Central memory CD8-positive, alpha-beta T cell (primary cell): Measurements from ENCODE around the gene HTT.

Source experiments
- ATAC-seq: fragments of 150-1000 bp; cut with Tn5 transposase; replicated peaks from 2 replicates; pipeline ENCODE4 v1.10.0; 2022; ENCODE audit warnings: mild to moderate bottlenecking, moderate FRiP score, moderate number of reproducible peaks; ENCODE audit not compliant: poor library complexity, severe bottlenecking; ENCODE audit errors: extremely low read depth
- DNase-seq, 2 donors: peaks; one replicate each; pipeline ENCODE4 v3.0.0; 2021; ENCODE audit warnings: low spot score in 2 of 2
- H3K27ac Mint-ChIP-seq: one replicate; pipeline ENCODE4 v1.8.0; 2022; ENCODE audit warnings: low read depth, mild to moderate bottlenecking, moderate library complexity, mixed read lengths
- H3K27me3 Mint-ChIP-seq: one replicate; pipeline ENCODE4 v1.8.0; 2022; ENCODE audit warnings: mixed read lengths
- H3K36me3 Mint-ChIP-seq: one replicate; pipeline ENCODE4 v1.8.0; 2022; ENCODE audit warnings: mild to moderate bottlenecking, moderate library complexity, mixed read lengths; ENCODE audit not compliant: insufficient read depth
- H3K4me1 Mint-ChIP-seq: one replicate; pipeline ENCODE4 v1.8.0; 2022; ENCODE audit warnings: mixed read lengths
- H3K4me3 Mint-ChIP-seq: one replicate; pipeline ENCODE4 v1.8.0; 2022; ENCODE audit warnings: mild to moderate bottlenecking, moderate library complexity, mixed read lengths
- H3K9me3 Mint-ChIP-seq: one replicate; pipeline ENCODE4 v1.8.0; 2022; ENCODE audit warnings: mixed read lengths

The HTT gene

GRCh38 chr4:3266076-3266475 is 191.6 kb downstream of the HTT start:
- Mint-ChIP-seq H3K36me3 (peaks cover 2% of the 10 kb centered on the region), H3K9me3 (no peaks in the 10 kb centered on the region), H3K4me3 (no peak overlapping the region), H3K4me1 (no peaks in the 10 kb centered on the region), H3K27ac (no peak overlapping the region), H3K27me3 (peaks cover 8% of the 10 kb centered on the region)
- no peak for DNase-seq
- no peak for ATAC-seq

- H3K27me3 Mint-ChIP-seq = peaks cover 8% of the 10 kb centered on the region
- H3K9me3 Mint-ChIP-seq = no peaks in the 10 kb centered on the region
- no peaks in the 10 kb centered on the region for H3K4me1 Mint-ChIP-seq
- peaks cover 2% of the 10 kb centered on the region for H3K36me3 Mint-ChIP-seq
- no peak overlapping the region for H3K27ac Mint-ChIP-seq
- no peak for ATAC-seq
- DNase-seq = no peak
- H3K4me3 Mint-ChIP-seq = no peak overlapping the region
Measured at GRCh38 chr4:3267576-3268394, 193.3 kb downstream of the HTT start.

GRCh38 chr4:3268395-3269104 is 194.1 kb downstream of the HTT start:
- no peaks in the 10 kb centered on the region for H3K9me3 Mint-ChIP-seq
- no peak for DNase-seq
- no peak for ATAC-seq
- H3K27me3 Mint-ChIP-seq = peaks cover 8% of the 10 kb centered on the region
- H3K4me3 Mint-ChIP-seq = no peak overlapping the region
- no peaks in the 10 kb centered on the region for H3K4me1 Mint-ChIP-seq
- peaks cover 2% of the 10 kb centered on the region for H3K36me3 Mint-ChIP-seq
- no peak overlapping the region for H3K27ac Mint-ChIP-seq

DNA sequence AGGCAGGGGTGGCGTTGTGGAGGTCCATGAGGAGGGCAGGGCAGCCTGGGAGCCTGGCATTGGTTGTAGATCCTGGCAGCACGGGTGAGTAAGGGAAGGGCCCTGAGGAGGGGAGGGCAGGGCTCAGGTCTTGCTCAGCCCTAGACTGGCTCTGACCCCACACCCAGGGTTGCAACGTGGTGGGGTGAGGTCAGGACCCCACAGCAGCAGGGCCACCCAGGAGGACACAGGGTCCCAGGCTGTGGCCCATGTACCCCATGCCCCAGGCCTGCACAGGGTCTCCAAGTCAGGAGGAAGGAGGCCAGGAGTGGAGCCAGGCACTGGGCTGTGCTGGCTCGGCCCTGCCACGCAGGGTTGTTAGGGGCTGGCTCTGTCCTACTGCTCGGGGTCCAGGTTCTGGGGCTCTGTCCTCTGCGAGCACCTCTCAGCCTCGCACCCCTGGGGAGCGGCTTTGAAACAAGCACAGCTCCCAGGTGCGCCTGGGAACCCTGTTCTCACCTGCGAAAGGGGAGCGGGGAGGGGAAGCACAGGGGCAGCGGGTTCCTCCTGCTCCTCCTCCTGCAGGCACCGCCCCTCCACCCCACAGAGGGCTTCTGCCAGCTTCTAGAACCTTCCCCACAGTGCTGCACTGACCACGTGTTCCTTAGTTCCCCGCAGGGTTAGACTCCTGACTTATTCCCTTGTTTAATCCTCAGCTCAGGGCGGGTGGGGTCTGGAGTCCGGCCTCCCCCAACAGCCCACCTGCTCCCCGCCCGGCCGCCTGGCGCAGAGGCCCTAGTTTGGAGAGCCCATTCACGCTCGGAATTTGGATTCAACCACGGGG is 194.8 kb downstream of the HTT start:
- H3K36me3 Mint-ChIP-seq = peaks cover 2% of the 10 kb centered on the region
- H3K4me3 Mint-ChIP-seq = no peak overlapping the region
- H3K9me3 Mint-ChIP-seq = no peaks in the 10 kb centered on the region
- DNase-seq (no peak), ATAC-seq (no peak)
- H3K27ac Mint-ChIP-seq = no peak overlapping the region
- H3K4me1 Mint-ChIP-seq = no peaks in the 10 kb centered on the region
- peaks cover 6% of the 10 kb centered on the region for H3K27me3 Mint-ChIP-seq

GRCh38 chr4:3269991-3270611 is 195.6 kb downstream of the HTT start:
- Mint-ChIP-seq H3K4me3 (no peak overlapping the region), H3K9me3 (no peaks in the 10 kb centered on the region), H3K36me3 (no peaks in the 10 kb centered on the region), H3K27ac (no peak overlapping the region), H3K27me3 (no peaks in the 10 kb centered on the region), H3K4me1 (no peaks in the 10 kb centered on the region)
- ATAC-seq (no peak), DNase-seq (no peak)

DNA sequence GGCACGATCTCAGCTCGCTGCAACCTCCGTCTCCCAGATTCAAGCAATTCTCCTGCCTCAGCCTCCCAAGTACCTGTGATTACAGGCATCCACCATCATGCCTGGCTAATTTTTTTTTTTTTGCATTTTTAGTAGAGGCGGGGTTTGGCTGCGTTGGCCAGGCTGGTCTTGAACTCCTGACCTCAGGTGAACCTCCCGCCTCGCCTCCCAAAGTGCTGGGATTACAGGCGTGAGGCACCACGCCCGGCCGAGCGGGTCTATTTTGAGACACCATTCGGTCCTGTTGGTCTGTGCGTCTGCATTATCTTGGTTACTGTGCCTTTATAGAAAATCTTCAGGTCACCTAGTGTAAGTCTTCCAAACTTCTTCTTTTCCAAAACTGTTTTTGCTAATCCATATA is 196.7 kb downstream of the HTT start:
- Mint-ChIP-seq H3K27ac (no peak overlapping the region), H3K27me3 (no peaks in the 10 kb centered on the region), H3K9me3 (no peaks in the 10 kb centered on the region), H3K4me3 (no peak overlapping the region), H3K36me3 (no peaks in the 10 kb centered on the region), H3K4me1 (no peaks in the 10 kb centered on the region)
- no peak for ATAC-seq
- DNase-seq = no peak

- no peaks in the 10 kb centered on the region for H3K4me1 Mint-ChIP-seq
- DNase-seq (no peak), ATAC-seq (no peak)
- no peak overlapping the region for H3K27ac Mint-ChIP-seq
- H3K9me3 Mint-ChIP-seq = no peaks in the 10 kb centered on the region
- H3K4me3 Mint-ChIP-seq = no peak overlapping the region
- peaks cover 32% of the 10 kb centered on the region for H3K27me3 Mint-ChIP-seq
- H3K36me3 Mint-ChIP-seq = no peaks in the 10 kb centered on the region
Measured at GRCh38 chr4:3276986-3277385, 202.5 kb downstream of the HTT start.

DNA sequence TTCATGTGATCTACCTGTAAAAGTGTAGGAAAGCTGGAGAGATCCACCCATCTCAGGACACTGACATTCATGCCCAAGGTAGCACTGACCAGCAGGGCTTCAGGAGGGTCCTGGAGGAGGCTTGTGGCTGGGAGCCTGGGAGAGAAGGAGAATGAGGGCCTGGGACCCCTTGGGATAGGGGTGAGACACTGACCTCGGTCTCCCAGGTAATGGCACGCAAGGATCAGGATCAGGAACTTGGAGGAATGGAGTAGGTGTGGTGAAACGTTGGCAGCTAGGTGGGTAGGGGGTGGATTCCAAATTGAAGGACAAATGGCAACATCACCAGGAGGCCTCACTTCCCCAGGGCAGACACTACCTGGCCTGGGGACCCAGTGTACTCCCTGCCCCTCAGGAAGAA is 206.0 kb downstream of the HTT start:
- H3K4me3 Mint-ChIP-seq = no peak overlapping the region
- no peaks in the 10 kb centered on the region for H3K36me3 Mint-ChIP-seq
- ATAC-seq (no peak), DNase-seq (no peak)
- no peaks in the 10 kb centered on the region for H3K4me1 Mint-ChIP-seq
- no peaks in the 10 kb centered on the region for H3K9me3 Mint-ChIP-seq
- H3K27me3 Mint-ChIP-seq = peaks cover 61% of the 10 kb centered on the region
- H3K27ac Mint-ChIP-seq = no peak overlapping the region

DNA sequence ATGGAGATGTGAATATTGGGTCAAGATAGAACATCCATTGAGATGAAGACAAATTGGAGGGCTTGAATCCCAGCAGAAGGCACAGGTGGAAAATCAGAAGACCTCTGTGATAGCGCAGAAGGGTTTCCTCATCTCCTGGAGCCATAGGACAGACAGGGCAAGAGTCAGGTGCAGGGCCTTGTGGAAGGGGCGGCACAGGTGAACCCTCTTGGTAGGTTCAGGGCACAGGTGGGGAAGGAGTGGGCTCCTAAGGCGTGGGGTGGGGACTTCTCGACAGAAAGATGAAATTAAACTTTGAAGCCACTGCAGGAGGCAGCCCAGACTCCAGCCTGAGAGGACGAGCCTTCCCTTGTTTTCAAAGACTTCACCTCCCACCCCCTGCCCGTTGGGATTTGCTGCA is 209.0 kb downstream of the HTT start:
- Mint-ChIP-seq H3K36me3 (no peaks in the 10 kb centered on the region), H3K4me3 (no peak overlapping the region), H3K9me3 (no peaks in the 10 kb centered on the region), H3K4me1 (no peaks in the 10 kb centered on the region), H3K27me3 (peaks cover 62% of the 10 kb centered on the region), H3K27ac (no peak overlapping the region)
- DNase-seq (no peak), ATAC-seq (no peak)

DNA sequence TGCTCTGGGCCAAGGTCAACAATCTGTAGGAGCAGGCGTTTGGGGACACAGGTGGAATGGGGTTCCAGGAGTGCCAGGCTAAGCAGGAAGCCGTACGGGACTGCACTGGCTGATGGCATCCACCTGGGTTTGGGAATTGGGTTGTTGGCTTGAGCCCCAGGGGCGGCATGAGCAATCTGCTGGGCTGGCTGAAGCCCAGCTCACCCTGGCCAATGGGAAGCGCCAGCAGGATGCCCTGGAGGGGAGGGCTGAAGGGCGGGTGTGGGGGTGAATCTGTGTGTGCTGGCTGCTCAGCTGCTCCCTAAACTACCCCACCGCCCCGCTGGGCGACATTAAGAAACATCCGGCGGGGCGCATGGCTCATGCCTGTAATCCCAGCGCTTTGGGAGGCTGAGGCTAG is 209.4 kb downstream of the HTT start:
- no peak overlapping the region for H3K4me3 Mint-ChIP-seq
- H3K9me3 Mint-ChIP-seq = no peaks in the 10 kb centered on the region
- DNase-seq (no peak), ATAC-seq (no peak)
- peaks cover under 1% of the 10 kb centered on the region for H3K36me3 Mint-ChIP-seq
- no peaks in the 10 kb centered on the region for H3K4me1 Mint-ChIP-seq
- no peak overlapping the region for H3K27ac Mint-ChIP-seq
- peaks cover 62% of the 10 kb centered on the region for H3K27me3 Mint-ChIP-seq

DNA sequence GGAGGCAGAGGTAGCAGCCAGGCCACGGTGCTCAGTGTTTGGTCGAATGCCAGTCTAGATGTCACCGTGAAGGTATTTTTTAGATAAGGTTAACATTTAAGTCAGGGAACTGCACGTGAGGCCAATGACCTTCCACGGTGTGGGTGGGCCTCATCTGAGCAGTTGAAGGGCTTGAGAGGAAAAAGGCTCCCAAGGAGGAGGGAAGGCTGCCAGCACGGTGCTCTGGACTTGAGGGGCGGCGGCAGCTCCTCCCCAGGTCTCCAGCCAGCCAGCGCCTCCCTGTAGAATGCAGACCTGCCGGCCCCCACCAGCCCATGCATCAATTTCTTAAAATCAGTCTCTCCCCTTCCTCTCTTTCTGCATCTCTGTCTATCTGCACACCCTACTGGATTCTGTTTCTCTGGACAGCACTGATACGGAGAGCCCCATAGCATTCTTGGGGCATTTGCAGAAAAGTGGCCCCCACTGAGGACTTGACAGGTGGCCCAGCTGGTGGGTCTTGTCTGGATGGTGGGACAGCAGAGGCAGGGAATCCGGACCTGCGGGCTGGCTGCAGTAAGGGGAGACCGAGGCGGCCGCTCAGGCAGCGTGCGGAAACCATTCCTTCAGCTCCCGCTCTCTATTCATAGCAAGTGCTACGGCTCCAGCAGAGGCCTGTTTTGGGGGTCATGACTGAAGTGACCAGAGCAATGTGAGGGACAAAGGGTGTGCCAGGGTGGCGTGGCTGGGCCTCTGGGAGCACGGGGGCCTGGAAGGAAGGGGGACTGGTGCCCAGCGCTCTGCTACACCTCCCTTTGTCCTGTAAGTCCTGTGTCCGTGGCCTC is 210.5 kb downstream of the HTT start:
- H3K4me1 Mint-ChIP-seq = no peaks in the 10 kb centered on the region
- DNase-seq (no peak), ATAC-seq (no peak)
- peaks cover 61% of the 10 kb centered on the region for H3K27me3 Mint-ChIP-seq
- peaks cover 2% of the 10 kb centered on the region for H3K36me3 Mint-ChIP-seq
- H3K9me3 Mint-ChIP-seq = no peaks in the 10 kb centered on the region
- no peak overlapping the region for H3K27ac Mint-ChIP-seq
- no peak overlapping the region for H3K4me3 Mint-ChIP-seq
